Fibroblast of the aortic adventitia (primary cell): Measurements from ENCODE around the gene FAM193B. TPM values are rescaled to one million over a fixed set of nuclear protein-coding genes. Genes with fewer than 3 reads are reported as not detected.

Experiments used
- DNase-seq: peaks from one replicate; pipeline ENCODE4 v3.0.0-alpha.2; 2010; ENCODE audit warnings: low read depth
- H3K4me3 ChIP-seq: 2 replicates; pipeline ENCODE4 v1.5.1; 2011; ENCODE audit warnings: low read depth, mild to moderate bottlenecking, control low read depth, low read length, moderate library complexity
- total RNA-seq: library from RNA; depleted of rRNA; stranded (reverse); fragments of >200 nt; gene quantifications from 2 replicates; pipeline ENCODE4 v1.2.3, GENCODE V29; 2012; ENCODE audit warnings: low replicate concordance
- TF ChIP-seq, protein P1 (sequence below): IDR thresholded peaks from 2 replicates; pipeline ENCODE4 v1.5.1; 2011; ENCODE audit warnings: mild to moderate bottlenecking, low read length, control low read depth, inconsistent platforms; ENCODE audit not compliant: insufficient read depth

FAM193B gene
- total RNA-seq, 1 donor: 20.2 TPM

- TF ChIP-seq, protein P1, sequence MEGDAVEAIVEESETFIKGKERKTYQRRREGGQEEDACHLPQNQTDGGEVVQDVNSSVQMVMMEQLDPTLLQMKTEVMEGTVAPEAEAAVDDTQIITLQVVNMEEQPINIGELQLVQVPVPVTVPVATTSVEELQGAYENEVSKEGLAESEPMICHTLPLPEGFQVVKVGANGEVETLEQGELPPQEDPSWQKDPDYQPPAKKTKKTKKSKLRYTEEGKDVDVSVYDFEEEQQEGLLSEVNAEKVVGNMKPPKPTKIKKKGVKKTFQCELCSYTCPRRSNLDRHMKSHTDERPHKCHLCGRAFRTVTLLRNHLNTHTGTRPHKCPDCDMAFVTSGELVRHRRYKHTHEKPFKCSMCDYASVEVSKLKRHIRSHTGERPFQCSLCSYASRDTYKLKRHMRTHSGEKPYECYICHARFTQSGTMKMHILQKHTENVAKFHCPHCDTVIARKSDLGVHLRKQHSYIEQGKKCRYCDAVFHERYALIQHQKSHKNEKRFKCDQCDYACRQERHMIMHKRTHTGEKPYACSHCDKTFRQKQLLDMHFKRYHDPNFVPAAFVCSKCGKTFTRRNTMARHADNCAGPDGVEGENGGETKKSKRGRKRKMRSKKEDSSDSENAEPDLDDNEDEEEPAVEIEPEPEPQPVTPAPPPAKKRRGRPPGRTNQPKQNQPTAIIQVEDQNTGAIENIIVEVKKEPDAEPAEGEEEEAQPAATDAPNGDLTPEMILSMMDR: no peak
- no peak for DNase-seq
- H3K4me3 ChIP-seq: no peak overlapping the region
Observed at GRCh38 chr5:177594071-177594470, 39.7 kb upstream of the FAM193B start.

GRCh38 chr5:177593511-177593910 lies 39.1 kb upstream of the FAM193B start:
- H3K4me3 ChIP-seq: peak overlapping the region; percentile 88

DNA sequence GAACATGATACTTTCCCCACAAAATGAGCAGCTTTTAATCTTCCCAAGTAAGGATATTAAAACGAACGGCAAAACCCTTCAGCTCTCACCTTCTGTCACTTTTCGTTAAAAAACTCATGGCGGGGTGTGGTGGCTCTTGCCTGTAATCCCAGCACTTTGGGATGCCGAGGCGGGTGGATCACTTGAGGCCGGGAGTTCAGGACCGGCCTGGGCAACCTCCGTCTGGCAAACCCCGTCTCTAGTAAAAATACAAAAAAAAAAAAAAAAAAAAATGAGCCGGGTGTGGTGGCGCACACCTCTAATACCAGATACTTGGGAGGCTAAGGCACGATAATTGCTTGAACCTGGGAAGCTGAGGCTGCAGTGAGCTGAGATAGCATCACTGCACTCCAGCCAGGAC lies 38.5 kb upstream of the FAM193B start:
- TF ChIP-seq, protein P1: no peak
- H3K4me3 ChIP-seq: peak overlapping the region; percentile 88
- DNase-seq: no peak

More at GRCh38 chr5:177593511-177593910, 39.1 kb upstream of the FAM193B start:
- TF ChIP-seq, protein P1: no peak
- no peak for DNase-seq

GRCh38 chr5:177592010-177592834 lies 37.9 kb upstream of the FAM193B start, which contains the start of gene TMED9:
Gene TMED9, plus strand, starts transcription at chr5:177592203. Its CDS starts 12 bp downstream, at chr5:177592215.
- DNase-seq: peak; percentile 65
- peak within 1 kb of the TSS; percentile 88 for H3K4me3 ChIP-seq
- TF ChIP-seq, protein P1: no peak

DNA sequence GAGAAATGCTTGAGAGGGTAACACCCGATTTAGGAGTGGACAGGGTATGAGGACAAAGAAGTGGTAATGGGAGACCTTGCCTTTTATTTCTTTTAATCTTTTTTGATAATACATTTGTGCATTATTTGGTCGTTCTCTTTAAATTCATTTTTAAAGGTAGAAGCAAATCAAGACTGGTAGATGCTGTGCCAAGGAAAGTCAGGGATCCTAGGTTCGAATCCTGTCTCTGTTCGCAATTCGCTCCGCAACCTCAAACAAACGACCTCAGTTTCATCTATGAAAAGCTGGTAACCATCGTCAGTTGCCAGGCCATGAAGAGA lies 37.3 kb upstream of the FAM193B start:
- H3K4me3 ChIP-seq: peak overlapping the region; percentile 88
- DNase-seq: no peak
- TF ChIP-seq, protein P1: no peak

GRCh38 chr5:177590406-177590805 lies 36.0 kb upstream of the FAM193B start:
- TF ChIP-seq, protein P1: no peak
- H3K4me3 ChIP-seq: no peak overlapping the region

DNA sequence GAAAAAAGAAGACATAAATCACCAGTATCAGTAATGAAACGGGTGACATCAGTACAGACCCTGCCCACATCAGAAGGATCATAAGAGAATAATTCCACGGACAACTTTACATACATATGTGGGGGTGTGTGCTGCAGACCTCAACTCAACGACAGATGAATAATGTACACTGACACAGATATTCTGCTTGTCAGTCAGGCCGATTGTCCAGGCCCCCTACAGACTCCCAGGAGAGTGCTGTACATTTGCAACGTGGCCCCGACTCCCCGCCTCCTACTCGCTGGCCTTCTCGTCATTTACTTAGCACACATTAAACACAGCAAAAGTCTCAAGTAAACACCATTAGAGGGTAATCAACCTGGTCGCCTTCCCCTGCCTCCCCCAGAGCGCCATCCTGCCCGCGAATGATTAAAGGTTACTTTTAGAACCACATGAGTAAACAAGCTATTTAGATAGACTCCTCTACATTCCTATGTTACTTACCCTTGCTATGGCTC lies 34.1 kb upstream of the FAM193B start:
- TF ChIP-seq, protein P1: no peak
- DNase-seq: no peak
- H3K4me3 ChIP-seq: no peak overlapping the region

More at GRCh38 chr5:177590406-177590805, 36.0 kb upstream of the FAM193B start:
- DNase-seq: no peak
